GM21717 (cell line): ENCODE data around the gene ATRNL1.

Source experiments
- ATAC-seq: cut with Tn5 transposase; IDR thresholded peaks from one replicate; pipeline ENCODE4 v1.9.1; 2021; ENCODE audit warnings: mild to moderate bottlenecking, moderate library complexity; ENCODE audit not compliant: unreplicated experiment

The ATRNL1 gene

DNA sequence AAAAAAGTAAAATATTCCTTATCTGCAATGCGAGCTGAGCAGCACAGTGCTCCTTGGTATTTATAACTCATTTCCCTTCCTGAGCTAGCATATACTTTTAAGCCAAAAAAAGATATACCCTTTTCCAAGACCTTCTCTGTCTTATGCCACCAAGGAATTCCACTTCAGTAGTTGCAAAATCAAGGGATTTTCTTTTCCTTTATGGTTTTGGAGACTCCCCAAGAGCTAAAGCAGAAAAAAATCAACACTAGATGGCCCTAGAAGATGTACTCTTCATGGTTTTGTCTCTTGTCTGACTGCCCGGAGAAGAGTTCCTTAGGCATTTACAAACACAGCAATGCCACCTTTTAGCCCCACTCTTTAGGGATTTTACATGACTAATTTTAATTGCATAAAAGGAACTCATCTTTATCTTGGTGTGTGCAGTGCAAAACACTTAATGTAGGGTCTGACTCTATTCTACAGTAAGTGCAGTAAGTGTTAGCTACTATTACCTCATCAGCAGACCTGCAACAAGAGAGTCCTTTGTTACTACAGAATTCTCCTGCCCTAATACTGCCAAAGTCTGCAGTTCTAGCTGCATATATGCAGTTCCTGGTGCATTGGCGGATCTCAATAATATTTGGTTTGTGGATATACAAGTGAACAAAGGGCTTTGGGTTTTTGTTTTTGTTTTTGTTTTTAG lies 736.5 kb downstream of the ATRNL1 start:
- ATAC-seq: no peak

DNA sequence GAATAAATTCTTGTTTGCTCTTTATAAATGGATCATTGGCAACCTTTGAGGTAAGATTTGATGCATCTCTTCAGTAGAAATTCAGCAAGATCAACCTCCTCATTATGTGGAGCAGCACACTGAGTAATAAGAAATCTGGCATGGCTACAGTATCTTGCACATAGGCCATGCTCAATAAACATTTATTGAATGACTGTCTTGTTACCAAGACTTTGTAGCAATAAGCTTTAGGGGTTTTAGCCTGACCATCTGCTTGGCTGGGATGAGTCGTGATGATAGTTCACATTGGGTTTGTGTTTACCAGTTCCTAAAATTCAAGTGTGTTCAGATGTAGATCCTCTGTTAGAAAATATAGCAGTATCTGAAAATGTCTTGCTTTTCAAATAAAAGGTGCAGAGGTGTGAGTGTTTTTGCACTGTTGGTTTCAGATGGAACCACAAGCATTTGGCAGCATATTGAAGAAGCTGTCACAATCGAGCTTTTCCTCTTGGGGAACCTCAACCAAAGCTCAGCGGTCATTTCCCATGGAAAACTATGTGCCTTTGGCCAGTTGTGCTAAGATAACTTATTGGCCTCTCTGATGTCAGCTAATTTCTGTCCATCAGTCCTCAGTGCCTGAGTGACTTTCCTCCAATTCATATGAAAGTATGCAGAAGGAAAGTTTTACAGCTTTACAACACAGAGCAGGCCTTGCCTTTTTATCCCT lies 737.3 kb downstream of the ATRNL1 start:
- no peak for ATAC-seq

DNA sequence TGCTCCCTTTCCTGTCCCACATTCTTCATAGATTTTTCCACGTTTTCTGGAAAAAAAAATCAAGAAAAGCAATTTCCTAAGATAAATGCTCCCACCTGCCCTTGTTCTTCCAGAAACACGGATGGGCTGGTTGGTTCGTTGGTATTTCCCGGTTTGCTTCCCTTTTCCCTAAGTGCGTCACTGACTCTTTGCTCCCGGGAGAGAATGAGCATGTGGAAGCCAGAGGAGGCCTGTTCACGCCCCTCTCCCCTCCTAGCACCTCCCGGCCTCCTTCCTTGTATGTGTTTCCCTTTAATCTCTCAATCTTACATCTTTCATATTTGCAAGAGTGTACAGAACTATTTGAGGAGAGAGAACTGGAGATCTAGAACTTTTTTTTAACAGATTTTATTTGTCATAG lies 737.9 kb downstream of the ATRNL1 start:
- ATAC-seq: no peak

GRCh38 chr10:115833119-115833518 lies 740.0 kb downstream of the ATRNL1 start:
- ATAC-seq: no peak

DNA sequence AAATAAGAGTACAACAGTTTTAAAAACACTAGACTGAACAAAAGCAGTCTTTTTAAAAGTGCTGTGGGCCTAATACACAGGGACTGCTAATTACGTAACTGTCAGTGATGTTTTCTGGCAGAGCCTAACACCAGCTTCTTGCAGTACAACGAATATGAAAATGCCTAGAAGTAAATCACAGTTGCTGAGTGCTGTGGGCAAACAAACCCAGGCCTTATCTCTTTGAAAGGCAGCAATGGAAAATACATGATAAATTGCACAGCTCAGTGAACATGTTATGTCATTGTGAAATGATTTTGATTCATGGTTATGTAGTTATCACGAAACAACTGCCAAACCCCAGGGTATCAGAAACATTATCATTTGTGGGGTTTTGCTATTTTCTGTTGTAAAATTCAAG lies 751.4 kb downstream of the ATRNL1 start:
- ATAC-seq: no peak

- no peak for ATAC-seq
Observed at GRCh38 chr10:115845921-115846320, 752.8 kb downstream of the ATRNL1 start.

- ATAC-seq: no peak
Observed at GRCh38 chr10:115846528-115846927, 753.4 kb downstream of the ATRNL1 start.

DNA sequence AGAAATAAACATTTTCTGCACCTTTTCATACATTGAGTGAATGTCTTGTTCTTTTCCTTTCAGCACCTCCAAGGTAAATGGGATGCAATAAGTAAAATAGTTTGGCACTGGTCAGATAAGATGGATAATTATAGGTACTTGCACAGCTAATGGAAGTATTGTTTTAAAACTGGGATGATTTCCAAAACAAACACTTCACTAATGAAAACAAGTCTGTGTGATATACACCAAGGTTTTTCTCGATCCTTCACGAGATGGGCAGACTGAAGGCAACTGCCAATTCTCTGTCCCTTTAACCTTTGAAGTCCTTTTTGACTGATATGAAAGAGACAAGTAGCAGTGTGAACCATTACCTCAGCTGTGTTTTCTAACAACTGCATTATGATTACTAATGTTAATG lies 756.0 kb downstream of the ATRNL1 start:
- ATAC-seq: no peak

- no peak for ATAC-seq
Observed at GRCh38 chr10:115850666-115851065, 757.5 kb downstream of the ATRNL1 start.

- no peak for ATAC-seq
Observed at GRCh38 chr10:115851695-115852094, 758.5 kb downstream of the ATRNL1 start.

DNA sequence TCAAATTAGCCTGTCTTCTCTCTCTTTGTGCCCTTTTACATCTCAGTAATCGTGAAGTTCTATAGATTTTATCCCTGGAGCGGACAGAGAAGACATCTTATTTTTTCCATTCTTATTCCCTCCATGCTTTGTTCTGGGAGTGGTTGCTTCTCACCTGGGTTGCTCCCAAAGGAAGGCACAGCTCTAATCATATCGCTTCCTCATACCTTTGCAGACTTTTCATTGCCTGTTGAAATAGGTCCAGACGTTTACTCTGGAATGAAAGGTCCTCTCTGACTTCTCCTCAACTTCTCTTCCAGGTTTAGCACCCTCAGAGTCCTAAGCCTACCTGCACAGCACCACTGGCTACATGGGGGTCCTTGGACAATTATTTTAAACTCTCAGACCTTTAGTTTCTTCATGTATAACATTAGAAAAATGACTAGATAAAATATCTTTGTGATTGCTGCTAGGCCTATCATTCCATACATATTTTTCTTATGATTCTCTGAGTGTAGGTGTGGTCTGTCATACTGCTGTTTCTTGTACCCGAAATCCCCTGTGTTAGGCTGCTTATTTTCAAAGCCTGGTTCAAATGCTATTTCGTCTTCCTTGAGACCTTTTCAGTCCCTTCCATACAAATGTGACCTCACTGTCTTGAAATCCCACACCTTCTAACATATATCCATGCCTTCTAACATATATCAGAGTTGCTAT lies 761.7 kb downstream of the ATRNL1 start:
- ATAC-seq: no peak

DNA sequence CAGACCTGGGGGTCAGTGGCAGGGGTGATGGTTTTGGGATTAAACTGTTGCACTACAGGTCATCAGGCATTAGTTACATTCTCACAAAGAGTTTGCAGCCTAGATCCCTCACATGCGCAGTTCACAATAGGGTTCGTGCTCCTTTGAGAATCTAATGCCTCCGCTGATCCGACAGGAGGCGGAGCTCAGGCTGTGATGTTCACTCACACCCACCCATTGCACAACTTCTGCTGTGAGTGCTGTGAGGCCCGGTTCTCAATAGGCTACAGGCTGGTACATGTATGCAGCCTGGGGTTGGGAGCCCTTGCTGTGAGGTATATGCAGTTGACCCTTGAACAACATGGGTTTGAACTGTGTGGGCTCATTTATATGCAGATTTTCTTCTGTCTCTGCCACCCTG lies 763.4 kb downstream of the ATRNL1 start:
- no peak for ATAC-seq

DNA sequence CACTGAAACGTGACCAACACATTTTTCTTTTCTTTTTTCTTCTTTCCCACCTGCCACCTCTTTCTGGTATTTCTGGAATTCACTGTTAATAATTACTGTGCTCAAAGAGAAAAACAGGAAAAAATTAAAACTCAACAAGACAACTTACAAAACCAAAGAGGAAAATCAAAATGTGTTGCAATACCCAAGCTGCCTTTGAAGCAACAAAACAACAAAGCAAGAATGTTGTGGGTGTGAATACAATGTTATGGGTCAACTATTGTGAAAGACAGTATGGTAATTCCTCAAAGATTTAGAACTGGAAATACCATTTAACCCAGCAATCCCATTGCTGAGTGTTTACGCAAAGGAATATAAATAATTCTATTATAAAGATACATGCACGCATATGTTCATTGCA lies 764.7 kb downstream of the ATRNL1 start:
- no peak for ATAC-seq

- ATAC-seq: no peak
Observed at GRCh38 chr10:115860182-115861107, 767.3 kb downstream of the ATRNL1 start.

DNA sequence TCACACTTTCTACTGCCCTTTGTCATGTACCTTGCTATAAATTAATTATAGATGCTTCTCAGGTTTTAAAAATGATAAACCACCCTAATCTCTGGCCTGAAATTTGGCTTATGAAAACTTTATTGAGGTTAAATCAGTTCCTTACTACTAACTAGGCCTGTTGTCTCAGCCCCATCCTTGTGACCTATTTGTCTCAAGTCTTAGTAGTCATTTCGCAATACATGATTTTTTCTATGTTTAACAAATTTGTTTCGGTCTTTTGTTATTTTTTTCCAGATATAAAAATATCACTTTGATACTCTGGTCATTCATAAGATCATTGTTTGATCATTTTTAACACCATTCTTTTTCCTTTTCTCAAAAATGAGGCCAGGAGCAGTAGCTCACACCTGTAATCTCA lies 768.3 kb downstream of the ATRNL1 start:
- ATAC-seq: no peak

GRCh38 chr10:115861864-115862263 lies 768.7 kb downstream of the ATRNL1 start:
- no peak for ATAC-seq

DNA sequence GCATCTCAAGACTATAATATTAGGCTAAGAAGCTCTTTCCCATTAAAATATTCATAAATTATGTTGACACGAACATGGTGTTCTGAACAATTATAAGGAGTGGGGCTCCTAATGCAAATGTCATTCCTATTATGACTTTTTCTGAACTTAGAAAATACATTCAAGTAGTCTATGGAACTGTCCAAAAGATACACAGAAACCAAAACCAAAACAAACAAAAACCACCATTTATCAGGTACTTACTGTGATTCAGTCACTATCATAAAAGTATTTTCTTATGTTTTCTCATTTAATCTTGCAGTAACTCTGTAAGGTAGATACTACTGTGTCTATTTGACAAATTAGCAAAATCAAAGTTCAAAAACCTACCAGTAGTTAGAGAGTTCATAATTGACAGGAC lies 773.0 kb downstream of the ATRNL1 start:
- no peak for ATAC-seq

DNA sequence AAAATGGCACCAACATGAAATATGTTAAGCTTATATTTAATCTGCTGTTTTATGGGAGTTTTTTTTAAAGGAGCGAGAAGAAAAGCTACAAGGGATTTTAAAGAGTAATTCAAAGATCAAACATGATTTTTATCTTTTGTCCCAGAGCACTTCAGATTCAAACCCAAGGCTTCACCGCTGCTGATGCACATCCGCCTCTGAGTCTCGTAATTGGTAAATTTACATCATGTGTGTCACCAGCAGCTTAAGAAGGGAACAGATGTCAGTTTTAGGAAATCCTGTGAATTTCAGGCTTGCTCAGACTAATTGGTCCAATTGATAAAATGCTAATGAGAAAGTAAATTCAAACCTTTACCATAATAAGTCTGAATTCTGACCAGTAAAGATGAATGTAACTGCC lies 773.5 kb downstream of the ATRNL1 start:
- no peak for ATAC-seq

DNA sequence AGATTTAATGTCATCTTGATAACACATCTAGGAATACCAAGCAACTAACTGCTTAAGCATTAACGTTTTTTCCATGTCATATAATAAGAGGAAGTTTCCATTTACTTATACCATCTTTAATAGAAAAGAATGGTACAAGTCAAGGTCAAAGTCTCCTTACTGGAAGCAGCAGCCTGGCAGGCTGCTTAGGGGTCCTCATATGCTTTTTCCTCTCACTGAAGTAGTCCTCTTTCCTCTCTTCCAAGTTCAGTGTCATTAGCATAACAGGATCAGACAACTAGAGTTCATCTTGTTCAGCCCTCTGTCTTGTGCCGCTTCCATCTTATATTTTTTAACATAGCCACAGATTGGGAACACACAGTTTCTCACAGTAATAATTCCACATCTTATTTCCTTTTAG lies 774.1 kb downstream of the ATRNL1 start:
- no peak for ATAC-seq

DNA sequence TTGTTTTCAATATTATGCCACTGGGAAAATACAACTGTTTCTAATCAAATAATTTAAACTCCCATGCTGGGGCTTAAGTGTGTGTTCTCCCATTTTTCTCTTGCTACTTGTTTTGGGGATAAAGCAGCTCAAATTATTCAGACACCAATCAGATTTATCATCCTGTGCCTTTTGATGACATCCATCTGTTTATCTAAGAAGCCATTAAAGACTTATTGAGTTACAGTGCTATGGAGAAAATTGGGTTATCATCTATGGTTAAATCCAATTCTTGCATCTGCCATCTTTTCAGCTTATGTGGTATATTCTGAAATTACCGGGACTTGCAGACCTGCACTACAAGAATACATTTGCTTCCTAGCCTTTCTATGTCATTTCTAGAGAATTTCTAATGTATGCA lies 778.7 kb downstream of the ATRNL1 start:
- no peak for ATAC-seq

DNA sequence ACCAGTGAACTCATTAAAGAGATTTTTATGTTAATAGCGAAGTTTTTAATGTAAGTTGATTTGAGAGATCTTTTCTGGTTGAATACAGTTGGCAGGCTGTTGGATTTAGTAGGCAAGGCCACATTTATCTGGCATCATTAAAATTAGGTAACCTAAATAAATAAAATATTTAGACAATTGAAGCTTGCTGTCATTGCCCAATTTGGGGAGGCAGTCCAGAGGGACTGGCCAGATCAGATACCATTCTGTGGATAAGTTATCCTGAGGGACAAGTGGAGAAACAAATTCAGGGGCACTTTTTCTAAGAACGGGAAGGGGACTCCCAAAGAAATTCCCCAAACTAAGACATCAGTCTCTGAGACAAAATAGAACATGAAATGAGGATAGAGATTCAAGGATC lies 782.0 kb downstream of the ATRNL1 start:
- ATAC-seq: no peak
